DND-41 (cell line): ENCODE data around the gene TCF20.

Source experiments
- EZH2 ChIP-seq: IDR thresholded peaks from 3 replicates; pipeline ENCODE4 v1.6.1; 2012; ENCODE audit warnings: borderline replicate concordance, low read depth, mild to moderate bottlenecking, moderate library complexity, low read length, inconsistent platforms; ENCODE audit not compliant: severe bottlenecking
- TF ChIP-seq, protein P1 (sequence below): IDR thresholded peaks from 2 replicates; pipeline ENCODE4 v1.5.1; 2012; ENCODE audit warnings: borderline replicate concordance, low read length, moderate library complexity, mild to moderate bottlenecking; ENCODE audit not compliant: poor library complexity, severe bottlenecking; ENCODE audit errors: extremely low read depth

- TF ChIP-seq, protein P1, sequence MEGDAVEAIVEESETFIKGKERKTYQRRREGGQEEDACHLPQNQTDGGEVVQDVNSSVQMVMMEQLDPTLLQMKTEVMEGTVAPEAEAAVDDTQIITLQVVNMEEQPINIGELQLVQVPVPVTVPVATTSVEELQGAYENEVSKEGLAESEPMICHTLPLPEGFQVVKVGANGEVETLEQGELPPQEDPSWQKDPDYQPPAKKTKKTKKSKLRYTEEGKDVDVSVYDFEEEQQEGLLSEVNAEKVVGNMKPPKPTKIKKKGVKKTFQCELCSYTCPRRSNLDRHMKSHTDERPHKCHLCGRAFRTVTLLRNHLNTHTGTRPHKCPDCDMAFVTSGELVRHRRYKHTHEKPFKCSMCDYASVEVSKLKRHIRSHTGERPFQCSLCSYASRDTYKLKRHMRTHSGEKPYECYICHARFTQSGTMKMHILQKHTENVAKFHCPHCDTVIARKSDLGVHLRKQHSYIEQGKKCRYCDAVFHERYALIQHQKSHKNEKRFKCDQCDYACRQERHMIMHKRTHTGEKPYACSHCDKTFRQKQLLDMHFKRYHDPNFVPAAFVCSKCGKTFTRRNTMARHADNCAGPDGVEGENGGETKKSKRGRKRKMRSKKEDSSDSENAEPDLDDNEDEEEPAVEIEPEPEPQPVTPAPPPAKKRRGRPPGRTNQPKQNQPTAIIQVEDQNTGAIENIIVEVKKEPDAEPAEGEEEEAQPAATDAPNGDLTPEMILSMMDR = no peak
- TF ChIP-seq EZH2 = no peak
Observed at GRCh38 chr22:42227435-42227834, 43.0 kb downstream of the TCF20 start.
